CD4-positive, alpha-beta T cell (primary cell): ENCODE measurements around the gene TIMD4. TPM values are rescaled to one million over a fixed set of nuclear protein-coding genes. Genes with fewer than 3 reads are reported as not detected.

Experiments
- ATAC-seq: fragments of 200-7000 bp; cut with Tn5 transposase; one replicate; pipeline ENCODE4 v1.10.0; 2022; ENCODE audit warnings: mild to moderate bottlenecking; ENCODE audit not compliant: poor library complexity
- CTCF ChIA-PET: fragments of 350-600 bp; sonication (Branson Sonifier 250); formaldehyde crosslinking; loops from one replicate; lab custom pipeline; 2021; ENCODE audit warnings: antibody characterized with exemption, inconsistent platforms; lab: Charles Lee
- POLR2A ChIA-PET: fragments of 350-600 bp; sonication (Branson Sonifier 250); formaldehyde crosslinking; loops from one replicate; lab custom pipeline; 2021; ENCODE audit warnings: antibody characterized with exemption, inconsistent platforms; lab: Charles Lee
- DNase-seq, 14 experiments: peaks; one replicate each; pipeline ENCODE4 v3.0.0-alpha.2; 2013 to 2020; ENCODE audit warnings: mixed read lengths in 2 of 14
- H3K27ac ChIP-seq, 2 donors: one replicate each; pipeline versions ENCODE4 v1.5.1 to v1.7.0; 2013; ENCODE audit warnings: low read length in 2 of 2, low read depth in 1 of 2, mild to moderate bottlenecking in 1 of 2
- H3K27me3 ChIP-seq, 2 experiments: 1 replicate in 1 of 2; 2 replicates in 1 of 2; pipeline versions ENCODE4 v1.6.1 to v1.7.0; 2013; ENCODE audit warnings: low read length in 2 of 2, control low read depth in 1 of 2, mild to moderate bottlenecking in 1 of 2, moderate library complexity in 1 of 2; ENCODE audit not compliant: insufficient read depth in 2 of 2, control insufficient read depth in 1 of 2
- H3K36me3 ChIP-seq: one replicate; pipeline ENCODE4 v1.6.1; 2013; ENCODE audit warnings: low read length, control low read depth; ENCODE audit not compliant: insufficient read depth
- H3K4me1 ChIP-seq: one replicate; pipeline ENCODE4 v1.6.1; 2013; ENCODE audit warnings: low read length, control low read depth; ENCODE audit not compliant: insufficient read depth
- H3K4me3 ChIP-seq: one replicate; pipeline ENCODE4 v1.5.1; 2013; ENCODE audit warnings: mild to moderate bottlenecking, low read length, moderate library complexity
- H3K9me3 ChIP-seq, 2 experiments: 1 replicate in 1 of 2; 2 replicates in 1 of 2; pipeline versions ENCODE4 v1.6.1 to v1.7.0; 2013; ENCODE audit warnings: low read length in 2 of 2, mild to moderate bottlenecking in 2 of 2, control low read depth in 1 of 2, moderate library complexity in 1 of 2; ENCODE audit not compliant: control insufficient read depth in 1 of 2, insufficient read depth in 1 of 2
- H3K27ac Mint-ChIP-seq: one replicate; pipeline ENCODE4 v1.8.0; 2020; ENCODE audit warnings: mixed read lengths
- H3K27me3 Mint-ChIP-seq: one replicate; pipeline ENCODE4 v1.8.0; 2021; ENCODE audit warnings: mixed read lengths
- H3K36me3 Mint-ChIP-seq: one replicate; pipeline ENCODE4 v1.8.0; 2021; ENCODE audit warnings: low read depth, mixed read lengths
- H3K4me1 Mint-ChIP-seq: one replicate; pipeline ENCODE4 v1.8.0; 2021; ENCODE audit warnings: low read depth, mixed read lengths
- H3K4me3 Mint-ChIP-seq: one replicate; pipeline ENCODE4 v1.8.0; 2020; ENCODE audit warnings: mild to moderate bottlenecking, mixed read lengths
- H3K9me3 Mint-ChIP-seq: one replicate; pipeline ENCODE4 v1.8.0; 2020; ENCODE audit warnings: mixed read lengths
- CTCF ChIP-seq: fragments of 200-600 bp; IDR thresholded peaks from one replicate; pipeline ENCODE4 v1.8.0; 2022; ENCODE audit warnings: antibody characterized with exemption, mild to moderate bottlenecking
- intact Hi-C, 2 experiments: fragments of 100-400 bp; cut with DNase I in 1 of 2; cut with micrococcal nuclease in 1 of 2; formaldehyde crosslinking; loops; one replicate each; pipeline versions ENCODE4 v1.15.1 to v1.9.0; 2023 to 2025; cut with DNase I, micrococcal nuclease
- total RNA-seq, 174 experiments: library from RNA in 2 of 174; stranded (reverse) in 2 of 174; gene quantifications; one replicate each; pipeline ENCODE4 v1.2.3 and lab custom pipeline; 2021 to 2026

The TIMD4 gene
- total RNA-seq, 2 experiments from 2014 or later: 1.6 to 2.0 TPM

GRCh38 chr5:156870498-156870839, 92.6 kb downstream of the TIMD4 start:
- no peaks in the 10 kb centered on the region for H3K36me3 Mint-ChIP-seq
- no peaks in the 10 kb centered on the region for H3K4me1 Mint-ChIP-seq
- Histone ChIP-seq H3K27ac (no peak overlapping the region), H3K9me3 (peaks cover 0 to 6% of the 10 kb centered on the region in 2 experiments), H3K4me3 (no peak overlapping the region), H3K4me1 (no peaks in the 10 kb centered on the region), H3K27me3 (no peaks in the 10 kb centered on the region), H3K36me3 (no peaks in the 10 kb centered on the region)
- ChIA-PET POLR2A (no interaction called here), CTCF (no interaction called here)
- peaks cover 9% of the 10 kb centered on the region for H3K9me3 Mint-ChIP-seq
- no peak overlapping the region for H3K4me3 Mint-ChIP-seq
- intact Hi-C loops: no loop called here
- no peak for ATAC-seq
- DNase-seq: no peak
- H3K27ac Mint-ChIP-seq: no peak overlapping the region
- no peak for TF ChIP-seq CTCF
- H3K27me3 Mint-ChIP-seq: no peaks in the 10 kb centered on the region

Other genes starting within 250 kb of the TIMD4 start
- gene PPP1R2B, start 112.9 kb downstream of the TIMD4 start, total RNA-seq: under 1 TPM in 1 of 2 experiments, not detected in 1; 0.27 TPM
- 1 to 10 TPM; 1.5 to 1.7 TPM for gene HAVCR1, start 95.9 kb upstream of the TIMD4 start, total RNA-seq
- 1 to 10 TPM; 1.4 to 1.8 TPM for gene HAVCR2, start 145.8 kb upstream of the TIMD4 start, total RNA-seq
- gene MED7, start 179.6 kb upstream of the TIMD4 start, total RNA-seq: 1 to 10 TPM; 7.0 to 8.7 TPM
- not detected for gene GARIN3, start 203.0 kb upstream of the TIMD4 start, total RNA-seq
- 100 to 1,000 TPM; 289 to 292 TPM for gene ITK, start 217.6 kb upstream of the TIMD4 start, total RNA-seq